Stromal cell of bone marrow (primary cell): ENCODE results near the gene TPBGL.
A peak's percentile ranks its signal among the peaks of the same experiment; 100 is the strongest.

Experiments
- DNase-seq: peaks from one replicate; pipeline ENCODE4 v3.0.0-alpha.2; 2012; ENCODE audit warnings: low read depth

Gene TPBGL, protein sequence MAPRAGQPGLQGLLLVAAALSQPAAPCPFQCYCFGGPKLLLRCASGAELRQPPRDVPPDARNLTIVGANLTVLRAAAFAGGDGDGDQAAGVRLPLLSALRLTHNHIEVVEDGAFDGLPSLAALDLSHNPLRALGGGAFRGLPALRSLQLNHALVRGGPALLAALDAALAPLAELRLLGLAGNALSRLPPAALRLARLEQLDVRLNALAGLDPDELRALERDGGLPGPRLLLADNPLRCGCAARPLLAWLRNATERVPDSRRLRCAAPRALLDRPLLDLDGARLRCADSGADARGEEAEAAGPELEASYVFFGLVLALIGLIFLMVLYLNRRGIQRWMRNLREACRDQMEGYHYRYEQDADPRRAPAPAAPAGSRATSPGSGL

DNA sequence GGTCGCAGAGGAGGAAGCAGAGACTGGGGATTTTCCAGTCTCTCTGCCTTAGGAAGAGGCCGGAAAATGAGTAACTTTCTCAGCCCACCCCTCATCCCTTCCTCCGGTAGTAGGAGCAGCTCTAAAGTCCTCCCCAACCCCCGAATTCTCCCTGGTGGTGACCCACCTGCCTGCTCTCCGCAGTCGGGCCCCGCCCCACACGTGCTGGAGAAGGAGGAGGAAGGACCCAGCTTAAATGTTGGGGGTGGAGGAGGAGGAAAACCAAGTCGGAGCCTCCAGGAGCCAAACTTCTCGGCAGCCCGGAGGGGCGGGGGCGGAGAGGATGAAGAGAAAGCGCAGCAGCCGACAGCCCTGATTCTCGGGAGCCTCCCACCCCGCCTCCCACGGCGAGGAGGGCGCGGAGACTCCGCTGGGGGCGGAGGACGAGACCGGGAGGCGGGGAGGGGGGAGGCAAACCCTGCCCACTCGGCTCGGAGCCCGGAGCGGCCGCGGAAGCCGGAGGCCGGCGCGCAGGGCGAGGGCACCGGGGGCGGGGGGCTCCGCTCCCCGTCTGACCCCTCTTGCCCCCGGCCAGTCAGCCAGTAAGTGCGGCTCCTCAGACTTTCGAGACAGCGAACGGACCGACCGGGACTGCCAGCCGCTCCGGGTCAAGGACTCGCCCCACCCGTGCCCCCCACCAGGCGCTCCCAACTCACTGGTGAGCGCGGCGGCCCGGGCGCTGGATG, at the start of gene TPBGL:
Gene TPBGL (plus strand): TSS at position 464 of the 725 bp plus-strand sequence. CDS start 276 bp downstream, outside the sequence.
- DNase-seq: no peak

GRCh38 chr11:75191330-75191717, 49.2 kb upstream of the TPBGL start:
- DNase-seq: no peak

GRCh38 chr11:75193271-75193670, 47.3 kb upstream of the TPBGL start:
- no peak for DNase-seq

- no peak for DNase-seq
Observed at GRCh38 chr11:75193711-75194110, 46.9 kb upstream of the TPBGL start.

DNA sequence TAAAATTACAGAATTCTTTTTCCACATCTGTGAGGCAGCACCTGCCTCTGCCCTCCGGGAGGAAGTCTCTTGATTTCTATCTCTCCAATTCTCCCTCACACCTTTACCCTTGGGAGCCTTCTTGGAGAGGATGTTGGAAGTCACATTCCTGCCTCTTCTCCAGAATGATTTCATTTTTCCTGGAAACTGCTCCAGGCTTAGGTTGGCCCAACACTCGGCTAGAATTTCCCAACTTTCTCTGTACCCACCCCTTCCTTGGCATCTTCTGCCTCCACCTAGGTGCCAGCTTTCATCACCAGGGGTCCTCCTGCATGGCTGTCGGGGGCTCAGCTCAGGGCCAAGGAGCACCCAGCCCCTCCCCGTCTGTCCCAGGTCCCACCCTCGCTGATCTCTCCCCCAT, 46.4 kb upstream of the TPBGL start:
- DNase-seq: no peak

GRCh38 chr11:75195167-75195962, 45.2 kb upstream of the TPBGL start:
- no peak for DNase-seq

- DNase-seq: no peak
Observed at GRCh38 chr11:75196426-75196825, 44.1 kb upstream of the TPBGL start.

GRCh38 chr11:75197512-75198277, 42.9 kb upstream of the TPBGL start:
- no peak for DNase-seq

DNA sequence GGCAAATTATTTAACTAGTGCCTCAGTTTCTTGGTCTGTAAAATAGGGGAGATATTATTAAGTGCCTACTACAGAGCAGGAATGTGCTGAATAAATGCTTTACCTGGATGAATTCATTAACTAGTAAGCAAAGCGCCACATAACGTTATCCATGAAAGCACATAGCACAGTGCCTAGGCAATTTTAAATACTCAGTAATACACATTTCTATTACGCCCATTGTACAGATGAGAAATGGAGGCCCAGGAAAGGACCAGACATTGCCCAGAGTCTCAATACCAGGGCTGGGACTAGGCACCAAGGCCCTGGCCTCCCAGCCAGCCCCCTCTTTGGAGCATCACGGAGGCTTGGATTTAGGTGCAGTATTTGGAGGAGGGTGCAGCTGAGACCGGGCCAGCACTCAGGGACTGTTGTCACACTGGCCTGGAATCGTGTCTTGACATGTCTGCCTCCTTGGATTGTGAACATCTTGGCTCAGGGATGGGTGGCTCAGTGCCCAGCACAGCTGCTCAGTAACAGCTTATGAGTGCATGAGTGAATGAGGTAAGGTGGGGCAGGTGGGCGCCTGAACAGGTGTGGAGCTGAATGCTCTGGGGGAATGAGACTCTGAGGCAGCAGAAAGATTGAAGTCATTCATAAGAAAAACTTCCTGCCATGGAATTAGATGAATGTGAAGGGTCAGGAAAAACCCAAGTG, 42.1 kb upstream of the TPBGL start:
- no peak for DNase-seq

- no peak for DNase-seq
Observed at GRCh38 chr11:75199412-75199955, 41.1 kb upstream of the TPBGL start.

- no peak for DNase-seq
Observed at GRCh38 chr11:75200051-75200450, 40.5 kb upstream of the TPBGL start.

DNA sequence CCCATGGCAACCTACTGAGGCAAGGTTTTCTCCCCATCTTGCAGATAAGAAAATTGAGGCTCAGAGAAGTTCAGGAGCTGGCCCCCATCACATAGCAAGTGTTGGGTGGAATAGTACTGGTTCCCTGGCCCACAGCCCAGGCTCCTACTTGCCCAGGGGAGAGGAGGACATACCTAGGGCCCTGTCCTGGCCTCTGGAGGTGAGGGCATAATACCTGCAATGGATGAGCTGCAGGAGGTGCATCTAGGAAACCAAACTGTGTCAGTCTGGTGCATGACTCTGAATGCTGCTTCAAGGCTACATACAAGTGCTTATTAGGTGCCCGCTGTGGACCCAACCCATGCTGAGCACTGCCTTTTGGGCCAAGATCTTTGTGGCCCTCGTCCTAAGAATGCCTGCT, 40.0 kb upstream of the TPBGL start:
- DNase-seq: no peak

GRCh38 chr11:75201771-75202170, 38.8 kb upstream of the TPBGL start:
- DNase-seq: no peak

GRCh38 chr11:75202195-75202594, 38.4 kb upstream of the TPBGL start:
- no peak for DNase-seq

DNA sequence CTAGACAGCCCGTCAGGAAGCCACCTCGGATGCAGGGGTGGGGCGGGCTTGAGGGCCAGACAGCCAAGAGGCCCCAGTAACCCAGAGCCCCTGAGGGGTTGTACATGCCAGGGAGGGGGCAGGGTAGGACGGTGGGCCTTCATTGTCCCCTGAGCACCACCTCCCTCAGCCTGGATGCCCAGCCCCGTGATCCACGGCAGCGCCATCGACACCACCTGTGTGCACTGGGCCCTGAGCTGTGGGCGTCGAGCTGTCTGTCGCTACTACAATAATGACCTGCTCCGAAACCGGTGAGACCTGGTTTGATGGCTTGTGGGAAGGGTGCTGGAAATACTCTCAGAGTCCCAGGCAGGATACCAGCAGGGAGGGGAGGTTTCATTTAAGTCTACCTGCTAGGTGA, 37.4 kb upstream of the TPBGL start:
- no peak for DNase-seq

GRCh38 chr11:75203641-75204011, 36.9 kb upstream of the TPBGL start:
- DNase-seq: no peak

- no peak for DNase-seq
Observed at GRCh38 chr11:75204012-75204674, 36.4 kb upstream of the TPBGL start.

- peak; percentile 68 for DNase-seq
Observed at GRCh38 chr11:75204685-75205563, 35.6 kb upstream of the TPBGL start.

- no peak for DNase-seq
Observed at GRCh38 chr11:75205564-75206020, 35.0 kb upstream of the TPBGL start.
